ENCODE results near the gene TRPV4. TPM values are rescaled to one million over a fixed set of nuclear protein-coding genes. Genes with fewer than 3 reads are reported as not detected.

The TRPV4 gene
- total and polyA plus RNA-seq, 2 experiments from 2014 or later = 0.66 to 1.1 TPM

- no peak for TF ChIP-seq ETS1 (IDR thresholded peaks at IDR 0.05)
- no peak for TF ChIP-seq REST (IDR thresholded peaks at IDR 0.05; ENCODE audit: unreplicated experiment)
Measured at GRCh38 chr12:109828754-109829511, 4.3 kb downstream of the TRPV4 start (continued).

- no peak overlapping the region for H3K27ac ChIP-seq (ENCODE audit: low read depth)
- ATAC-seq = no peak
- peaks cover 1% of the 10 kb centered on the region for H3K27me3 Mint-ChIP-seq (ENCODE audit: insufficient read depth, low read depth, poor library complexity)
- TF ChIP-seq CTCF (conservative IDR thresholded peaks at IDR 0.05; ENCODE audit: low read depth in 2 of 2) (no peak), ZNF331 (CRISPR knock-in tag; IDR thresholded peaks at IDR 0.05; ENCODE audit: low read depth) (no peak), EZH2 (IDR thresholded peaks at IDR 0.05; ENCODE audit: low read depth, unreplicated experiment) (no peak), REST (IDR thresholded peaks at IDR 0.05; ENCODE audit: unreplicated experiment) (no peak), CREB1 (CRISPR knock-in tag; IDR thresholded peaks at IDR 0.05; ENCODE audit: low read depth) (no peak), NANOG (IDR thresholded peaks at IDR 0.05; ENCODE audit: borderline replicate concordance) (no peak), JUNB (IDR thresholded peaks at IDR 0.05; ENCODE audit: unreplicated experiment) (no peak), ZNF114 (CRISPR knock-in tag; IDR thresholded peaks at IDR 0.05) (no peak), EZH2phosphoT487 (IDR thresholded peaks at IDR 0.05; ENCODE audit: unreplicated experiment) (no peak), ETS1 (IDR thresholded peaks at IDR 0.05) (no peak), STAT1 (IDR thresholded peaks at IDR 0.05; ENCODE audit: unreplicated experiment) (no peak), POLR2AphosphoS5 (IDR thresholded peaks at IDR 0.05; ENCODE audit: low read depth) (no peak)
Measured at GRCh38 chr12:109827566-109828550, 5.3 kb downstream of the TRPV4 start.

More at GRCh38 chr12:109827566-109828550, 5.3 kb downstream of the TRPV4 start:
- peaks cover 3% of the 10 kb centered on the region; the same call in 1 of the 3 replicates for H3K4me1 Mint-ChIP-seq
- Histone ChIP-seq H3K27me3 (ENCODE audit: insufficient read depth) (no peaks in the 10 kb centered on the region), H3K79me2 (replicated peaks; ENCODE audit: insufficient read depth) (no peaks in the 10 kb centered on the region), H3K4me1 (ENCODE audit: insufficient read depth) (no peaks in the 10 kb centered on the region), H3K9me2 (ENCODE audit: insufficient read depth) (no peaks in the 10 kb centered on the region), H2AFZ (no peak overlapping the region), H3F3A (replicated peaks; ENCODE audit: low read depth) (no peaks in the 10 kb centered on the region), H4K20me1 (replicated peaks; ENCODE audit: insufficient read depth) (no peaks in the 10 kb centered on the region), H3K36me3 (ENCODE audit: insufficient read depth) (no peaks in the 10 kb centered on the region), H3K4me2 (no peak overlapping the region), H3K4me3 (no peak overlapping the region)
- H3K9me3 Mint-ChIP-seq = no peaks in the 10 kb centered on the region
- no peak overlapping the region for H3K27ac Mint-ChIP-seq
- no peak overlapping the region for H3K4me3 Mint-ChIP-seq
- DNase-seq (ENCODE audit: low spot score) = no peak
- H3K36me3 Mint-ChIP-seq (ENCODE audit: low read depth) = no peaks in the 10 kb centered on the region

Data from GM23338 (cell line).